HEK293T (cell line): ENCODE data around the gene KCNN3.

Experiments
- CTCF ChIA-PET: fragments of 350-600 bp; formaldehyde crosslinking; extraction: SDS; loops from one replicate; lab custom pipeline; 2021; ENCODE audit warnings: antibody characterized with exemption, inconsistent platforms; lab: Yijun Ruan, JAX
- POLR2A ChIA-PET: fragments of 350-600 bp; formaldehyde crosslinking; extraction: SDS; loops from one replicate; lab custom pipeline; 2020; ENCODE audit warnings: antibody characterized with exemption, inconsistent platforms; lab: Yijun Ruan, JAX
- DNase-seq: peaks from one replicate; pipeline ENCODE4 v3.0.0; 2012; ENCODE audit warnings: mixed read lengths; ENCODE audit errors: extremely low spot score
- ARNT ChIP-seq: fragments of 450-650 bp; IDR thresholded peaks from 2 replicates; pipeline ENCODE4 v1.6.1; 2017; ENCODE audit warnings: mild to moderate bottlenecking
- BHLHE40 ChIP-seq: fragments of 450-650 bp; IDR thresholded peaks from 2 replicates; pipeline ENCODE4 v1.6.1; 2016; ENCODE audit warnings: mild to moderate bottlenecking, moderate library complexity, borderline replicate concordance
- CTBP1 ChIP-seq: fragments of 450-650 bp; IDR thresholded peaks from 2 replicates; pipeline ENCODE4 v1.6.1; 2016; ENCODE audit warnings: borderline replicate concordance
- ELF4 ChIP-seq: fragments of 450-650 bp; IDR thresholded peaks from 2 replicates; pipeline ENCODE4 v1.6.1; 2017; ENCODE audit warnings: antibody characterized with exemption
- FOXA1 ChIP-seq: fragments of 450-650 bp; IDR thresholded peaks from 2 replicates; pipeline ENCODE4 v1.6.1; 2016; ENCODE audit warnings: mild to moderate bottlenecking
- FOXK2 ChIP-seq: fragments of 450-650 bp; IDR thresholded peaks from 2 replicates; pipeline ENCODE4 v1.6.1; 2016; ENCODE audit warnings: mild to moderate bottlenecking
- FOXM1 ChIP-seq: fragments of 450-650 bp; IDR thresholded peaks from 2 replicates; pipeline ENCODE4 v1.6.1; 2017; ENCODE audit warnings: mild to moderate bottlenecking, borderline replicate concordance
- HDGF ChIP-seq: fragments of 450-650 bp; IDR thresholded peaks from 2 replicates; pipeline ENCODE4 v1.6.1; 2017; ENCODE audit warnings: antibody characterized with exemption, borderline replicate concordance
- L3MBTL2 ChIP-seq: fragments of 450-650 bp; conservative IDR thresholded peaks from 2 replicates; pipeline ENCODE4 v1.6.1; 2016; ENCODE audit warnings: mild to moderate bottlenecking
- LEF1 ChIP-seq: fragments of 450-650 bp; IDR thresholded peaks from 2 replicates; pipeline ENCODE4 v1.6.1; 2017; ENCODE audit warnings: mild to moderate bottlenecking, borderline replicate concordance
- NFRKB ChIP-seq: fragments of 450-650 bp; IDR thresholded peaks from 2 replicates; pipeline ENCODE4 v1.6.1; 2016; ENCODE audit warnings: mild to moderate bottlenecking, moderate library complexity
- SP1 ChIP-seq: fragments of 450-650 bp; IDR thresholded peaks from 2 replicates; pipeline ENCODE4 v1.6.1; 2017
- SUZ12 ChIP-seq: fragments of 450-650 bp; IDR thresholded peaks from 2 replicates; pipeline ENCODE4 v1.6.1; 2016; ENCODE audit warnings: mild to moderate bottlenecking
- TARDBP ChIP-seq: fragments of 450-650 bp; IDR thresholded peaks from 2 replicates; pipeline ENCODE4 v1.6.1; 2016
- ZNF384 ChIP-seq: fragments of 450-650 bp; IDR thresholded peaks from 2 replicates; pipeline ENCODE4 v1.6.1; 2016
- TF ChIP-seq, protein P1 (sequence below): fragments of 450-650 bp; IDR thresholded peaks from 2 replicates; pipeline ENCODE4 v1.6.1; 2016

The KCNN3 gene

GRCh38 chr1:154714638-154715037, 155.4 kb downstream of the KCNN3 start:
- peak; percentile 27 for DNase-seq
- CTCF ChIA-PET, result interaction anchor here (0.7 kb wide), 1 partner anchor 105 kb away, joined by 6 read pairs; no protein-coding TSS in a partner anchor

GRCh38 chr1:154714052-154714623, 155.9 kb downstream of the KCNN3 start:
- ChIA-PET CTCF (no interaction called here), POLR2A (no interaction called here)
- no peak for DNase-seq
- 0 out of 2 replicates have a peak, but pooled peaks have one; percentile 50 for TF ChIP-seq TARDBP
- no peak for TF ChIP-seq BHLHE40

More at GRCh38 chr1:154714638-154715037, 155.4 kb downstream of the KCNN3 start:
- TF ChIP-seq, protein P1, sequence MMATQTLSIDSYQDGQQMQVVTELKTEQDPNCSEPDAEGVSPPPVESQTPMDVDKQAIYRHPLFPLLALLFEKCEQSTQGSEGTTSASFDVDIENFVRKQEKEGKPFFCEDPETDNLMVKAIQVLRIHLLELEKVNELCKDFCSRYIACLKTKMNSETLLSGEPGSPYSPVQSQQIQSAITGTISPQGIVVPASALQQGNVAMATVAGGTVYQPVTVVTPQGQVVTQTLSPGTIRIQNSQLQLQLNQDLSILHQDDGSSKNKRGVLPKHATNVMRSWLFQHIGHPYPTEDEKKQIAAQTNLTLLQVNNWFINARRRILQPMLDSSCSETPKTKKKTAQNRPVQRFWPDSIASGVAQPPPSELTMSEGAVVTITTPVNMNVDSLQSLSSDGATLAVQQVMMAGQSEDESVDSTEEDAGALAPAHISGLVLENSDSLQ, result no peak
- TF ChIP-seq ELF4, result no peak
- no peak for TF ChIP-seq FOXA1
- no peak for TF ChIP-seq CTBP1
- TF ChIP-seq L3MBTL2, result no peak
- no peak for TF ChIP-seq FOXK2
- no peak for TF ChIP-seq ARNT
- TF ChIP-seq NFRKB, result no peak
- TF ChIP-seq TARDBP, result no peak
- no peak for TF ChIP-seq HDGF
- no peak for TF ChIP-seq SP1
- no peak for TF ChIP-seq ZNF384
- no peak for TF ChIP-seq BHLHE40
- TF ChIP-seq SUZ12, result no peak
- TF ChIP-seq FOXM1, result no peak
- no peak for TF ChIP-seq LEF1
- POLR2A ChIA-PET, result no interaction called here

DNA sequence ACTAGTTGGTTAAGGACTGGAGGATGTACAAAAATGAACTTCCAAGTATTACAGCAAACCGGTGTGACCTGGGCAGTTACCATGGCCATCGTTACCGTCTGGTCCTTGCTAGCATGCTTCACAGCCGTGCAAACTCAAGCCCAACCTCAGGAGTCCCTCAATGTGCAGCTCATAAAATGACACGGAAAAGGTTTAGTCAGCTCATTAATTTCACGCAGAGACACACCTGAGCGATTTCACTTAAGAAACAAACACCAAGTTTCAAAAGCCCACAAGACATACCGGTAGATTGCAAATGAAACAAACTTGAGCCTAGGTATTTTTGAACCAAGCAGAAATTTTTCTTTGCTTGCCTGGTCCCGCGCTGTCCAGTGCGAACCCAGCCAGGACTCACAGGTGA, 157.1 kb downstream of the KCNN3 start:
- ChIA-PET POLR2A (no interaction called here), CTCF (no interaction called here)
- DNase-seq, result no peak
- TF ChIP-seq HDGF, result no peak
- TF ChIP-seq NFRKB, result no peak
- TF ChIP-seq TARDBP, result no peak
- no peak for TF ChIP-seq FOXK2
- no peak for TF ChIP-seq FOXA1
- TF ChIP-seq CTBP1, result no peak
- no peak for TF ChIP-seq SP1
- TF ChIP-seq, protein P1, result no peak
- no peak for TF ChIP-seq LEF1
- no peak for TF ChIP-seq BHLHE40
- no peak for TF ChIP-seq ELF4
- no peak for TF ChIP-seq FOXM1

GRCh38 chr1:154712166-154712810, 157.8 kb downstream of the KCNN3 start:
- ChIA-PET POLR2A (no interaction called here), CTCF (no interaction called here)
- TF ChIP-seq ZNF384, result no peak
- TF ChIP-seq SP1, result no peak
- TF ChIP-seq FOXM1, result no peak
- TF ChIP-seq NFRKB, result no peak
- TF ChIP-seq TARDBP, result no peak
- no peak for TF ChIP-seq FOXA1
- TF ChIP-seq CTBP1, result no peak
- no peak for DNase-seq

- no peak for TF ChIP-seq NFRKB
- TF ChIP-seq SUZ12, result no peak
- no peak for TF ChIP-seq BHLHE40
- TF ChIP-seq ELF4, result no peak
- TF ChIP-seq TARDBP, result no peak
- TF ChIP-seq ZNF384, result no peak
- TF ChIP-seq ARNT, result no peak
- TF ChIP-seq FOXM1, result no peak
- no peak for TF ChIP-seq LEF1
- TF ChIP-seq CTBP1, result no peak
- TF ChIP-seq HDGF, result no peak
- TF ChIP-seq, protein P1, result no peak
- no peak for TF ChIP-seq SP1
- no peak for TF ChIP-seq FOXA1
- no peak for TF ChIP-seq L3MBTL2
- TF ChIP-seq FOXK2, result no peak
- POLR2A ChIA-PET, result no interaction called here
- no peak for DNase-seq
- CTCF ChIA-PET, result no interaction called here
Observed at GRCh38 chr1:154711416-154711815, 158.7 kb downstream of the KCNN3 start.

- ChIA-PET POLR2A (no interaction called here), CTCF (no interaction called here)
- no peak for DNase-seq
- TF ChIP-seq TARDBP (no peak), NFRKB (no peak), BHLHE40 (no peak), FOXK2 (no peak), CTBP1 (no peak), ELF4 (no peak), FOXM1 (no peak)
- TF ChIP-seq, protein P1, result no peak
Observed at GRCh38 chr1:154710106-154710505, 160.0 kb downstream of the KCNN3 start.
